GM19328 (cell line): ENCODE data around the gene MRPL12.

Experiments used
- ATAC-seq: cut with Tn5 transposase; IDR thresholded peaks from one replicate; pipeline ENCODE4 v1.9.1; 2021; ENCODE audit warnings: mild to moderate bottlenecking, moderate library complexity; ENCODE audit not compliant: unreplicated experiment

The MRPL12 gene

GRCh38 chr17:81715107-81715871, 12.1 kb downstream of the MRPL12 start:
- ATAC-seq = no peak

DNA sequence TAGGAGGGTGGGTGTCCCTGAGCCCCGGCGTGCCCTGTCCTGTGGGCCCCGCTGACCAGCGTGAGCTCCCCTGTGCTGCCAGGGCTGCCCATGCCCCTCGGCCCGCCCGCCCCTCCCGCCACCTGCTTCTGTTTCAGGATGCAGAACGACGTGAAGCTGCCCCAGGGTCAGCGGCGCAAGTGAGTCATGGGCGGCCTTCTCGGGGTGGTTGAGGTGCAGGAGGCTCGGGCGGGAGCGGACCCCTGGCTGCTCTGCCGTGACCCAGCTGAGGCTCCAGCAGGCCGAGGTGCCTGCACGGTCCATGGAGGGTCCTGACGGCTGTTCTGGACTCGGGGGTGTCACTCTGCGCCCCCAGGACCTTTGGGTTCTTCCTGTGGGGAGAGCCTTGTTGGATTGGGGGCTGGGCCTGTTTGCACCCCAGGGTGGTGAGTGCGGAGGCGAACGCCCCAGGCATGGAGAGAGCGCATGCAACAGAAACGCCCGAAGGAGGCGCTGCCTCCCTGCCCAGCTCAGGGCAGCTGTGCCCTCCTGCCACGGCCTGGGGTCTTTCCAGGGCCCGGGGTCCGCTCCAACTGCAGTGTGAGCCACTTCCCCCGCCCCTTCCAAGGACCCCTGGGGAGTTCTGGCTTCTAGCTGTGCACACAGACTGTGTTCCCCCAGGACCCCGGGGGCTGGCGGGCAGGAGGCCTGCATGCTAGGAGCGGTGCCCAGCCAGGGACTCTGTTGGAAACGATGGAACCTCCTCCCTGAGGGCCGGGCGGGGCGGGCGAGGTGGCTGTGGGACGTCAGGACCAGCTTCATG, 12.9 kb downstream of the MRPL12 start:
- ATAC-seq = no peak

DNA sequence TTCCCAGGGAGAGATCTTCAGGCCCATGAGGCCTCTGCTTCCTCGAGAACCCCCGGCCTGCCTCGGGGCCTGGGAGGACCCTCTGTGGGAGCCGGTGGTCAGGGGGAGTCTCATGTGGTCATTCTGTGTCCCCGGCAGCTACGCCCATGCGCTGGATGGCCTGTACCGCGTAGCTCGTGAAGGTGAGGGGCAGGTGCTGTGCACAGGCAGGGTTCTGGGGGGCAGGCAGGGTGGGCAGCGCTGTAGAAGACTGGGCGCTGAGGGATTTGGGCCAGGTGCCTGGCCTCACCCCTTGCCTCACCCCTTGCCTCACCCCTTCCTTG, 13.5 kb downstream of the MRPL12 start:
- ATAC-seq = no peak

- ATAC-seq = no peak
These were observed 14.0 kb downstream of the MRPL12 start for GRCh38 chr17:81717049-81717765.

GRCh38 chr17:81717766-81718089, 14.6 kb downstream of the MRPL12 start:
- no peak for ATAC-seq

DNA sequence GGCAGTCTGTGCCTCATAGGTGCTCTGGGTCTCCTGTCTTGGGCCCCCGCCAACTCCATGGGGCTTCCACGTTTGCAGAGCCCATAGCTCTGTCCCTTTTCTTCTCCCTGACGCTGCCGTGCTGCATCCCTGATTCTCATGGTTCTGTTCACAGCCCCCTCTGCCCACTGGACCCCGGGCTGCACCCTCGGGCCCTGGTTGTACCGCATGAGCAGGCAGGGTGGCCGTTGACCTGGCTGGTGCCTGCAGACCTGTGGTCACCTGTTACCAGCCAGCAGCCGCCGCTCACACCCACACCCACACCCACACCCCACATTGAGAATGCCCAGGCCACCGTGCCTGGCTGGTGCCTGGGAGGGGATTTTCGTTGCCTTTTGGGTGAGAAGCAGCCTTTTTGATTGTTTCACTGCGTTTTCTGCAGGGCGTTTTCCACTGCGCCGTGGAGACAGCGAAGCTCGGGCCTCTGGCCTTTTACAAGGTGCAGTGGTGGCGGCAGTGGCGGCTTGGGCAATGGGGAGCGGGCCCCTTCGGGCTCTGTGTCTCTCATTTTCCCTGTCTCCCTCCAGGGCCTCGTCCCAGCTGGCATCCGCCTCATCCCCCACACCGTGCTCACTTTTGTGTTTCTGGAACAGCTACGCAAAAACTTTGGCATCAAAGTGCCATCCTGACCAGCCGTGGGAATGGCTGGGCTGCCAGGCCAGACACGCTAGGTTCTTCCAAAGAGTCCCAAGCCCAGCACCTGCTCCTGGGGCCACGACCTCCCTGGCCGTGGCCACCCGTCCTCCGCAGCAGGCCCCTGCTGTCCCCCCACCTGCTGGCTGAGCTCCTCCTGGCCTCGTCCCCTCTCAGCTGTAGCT, 16.5 kb downstream of the MRPL12 start:
- ATAC-seq = no peak

GRCh38 chr17:81720267-81721071, 17.3 kb downstream of the MRPL12 start:
- no peak for ATAC-seq

DNA sequence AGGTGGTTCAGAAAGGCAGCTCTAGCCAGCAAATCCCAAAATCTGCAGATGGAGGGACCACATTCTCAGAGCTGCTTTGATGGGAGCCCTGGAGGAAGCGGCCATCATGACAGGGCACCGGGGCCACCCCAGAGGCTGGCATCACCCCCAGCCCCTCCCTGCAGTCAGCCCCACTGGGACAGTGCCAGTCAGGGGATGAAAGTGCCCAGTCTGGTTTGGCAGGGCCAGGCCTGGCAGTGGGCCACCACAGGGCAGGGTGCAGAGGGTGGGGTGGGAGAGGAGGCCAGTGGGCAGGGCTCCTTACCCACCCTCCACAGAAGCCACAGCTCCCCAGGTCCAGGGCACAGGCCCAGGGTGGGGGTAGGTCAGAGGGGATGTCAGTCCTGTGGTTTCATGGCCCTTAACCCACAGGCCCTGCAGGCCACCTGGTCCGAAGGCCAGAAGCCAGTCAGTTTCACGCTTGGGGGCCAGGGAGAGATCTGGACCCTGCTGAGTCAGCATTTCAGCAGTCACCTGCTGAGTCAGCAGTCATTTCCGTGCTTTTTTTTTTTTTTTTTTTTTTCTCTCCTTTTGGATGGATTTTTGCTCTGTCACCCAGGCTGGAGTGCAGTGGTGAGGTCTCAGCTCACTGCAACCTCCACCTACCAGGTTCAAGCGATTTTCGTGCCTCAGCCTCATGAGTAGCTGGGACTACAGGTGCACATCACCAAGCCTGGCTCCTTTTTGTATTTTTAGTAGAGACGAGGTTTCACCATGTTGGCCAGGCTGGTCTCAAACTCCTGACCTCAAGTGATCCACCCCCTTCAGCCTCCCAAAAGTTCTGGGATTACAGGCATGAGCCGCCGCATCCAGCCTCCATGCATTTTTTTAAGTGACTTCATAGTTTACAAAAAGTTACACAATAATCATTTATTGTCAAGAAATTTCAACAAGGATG, 19.3 kb downstream of the MRPL12 start:
- no peak for ATAC-seq

DNA sequence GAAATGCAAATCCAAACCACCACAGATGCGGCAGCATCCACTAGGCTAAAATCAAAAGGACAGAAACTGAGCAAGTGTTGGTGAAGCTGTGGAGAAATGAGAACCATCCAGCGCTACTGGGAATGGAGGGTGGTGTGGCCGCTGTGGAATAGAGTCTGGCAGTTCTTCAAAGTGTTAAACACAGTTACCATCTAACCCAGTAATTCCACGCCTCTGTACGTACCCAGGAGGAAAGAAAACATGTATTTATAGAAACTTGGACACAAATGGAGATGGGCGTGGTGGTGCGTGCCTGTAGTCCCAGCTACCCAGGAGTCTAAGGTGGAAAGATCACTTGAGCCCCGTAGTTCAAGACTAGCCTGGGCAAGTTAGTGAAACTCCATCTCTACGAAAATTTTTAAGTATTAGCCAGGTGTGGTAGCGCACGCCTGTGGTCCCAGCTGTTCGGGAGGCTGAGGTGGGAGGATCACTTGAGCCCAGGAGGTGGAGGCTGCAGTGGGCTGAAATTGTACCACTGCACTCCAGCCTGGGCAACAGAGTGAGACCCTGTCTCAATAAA, 20.6 kb downstream of the MRPL12 start:
- ATAC-seq = no peak

DNA sequence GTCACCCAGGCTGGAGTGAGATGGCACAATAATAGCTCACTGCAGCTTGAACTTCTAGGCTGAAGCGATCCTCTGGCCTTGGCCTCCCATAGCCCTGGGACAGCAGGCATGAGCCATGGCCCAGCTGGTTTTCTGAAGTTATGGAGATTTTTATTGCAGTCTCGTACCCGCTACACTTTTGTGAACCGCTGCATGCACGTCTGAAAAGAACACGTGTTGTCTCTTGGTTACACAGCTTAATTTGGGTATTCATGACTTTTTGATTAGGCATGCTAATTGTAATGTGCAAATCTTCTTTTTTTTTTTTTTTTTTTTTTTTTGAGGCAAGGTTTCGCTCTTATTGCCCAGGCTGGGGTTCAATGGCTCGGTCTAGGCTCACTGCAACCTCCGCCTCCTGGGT, 22.3 kb downstream of the MRPL12 start:
- ATAC-seq = no peak

GRCh38 chr17:81726004-81726403, 22.8 kb downstream of the MRPL12 start:
- ATAC-seq = no peak

GRCh38 chr17:81727324-81728031, 24.3 kb downstream of the MRPL12 start:
- no peak for ATAC-seq

GRCh38 chr17:81733507-81734404, 30.6 kb downstream of the MRPL12 start:
- no peak for ATAC-seq

- ATAC-seq = no peak
These were observed 31.5 kb downstream of the MRPL12 start for GRCh38 chr17:81734405-81735263.

GRCh38 chr17:81735264-81736102, 32.3 kb downstream of the MRPL12 start:
- ATAC-seq = no peak
